HG02981 (cell line): Measurements from ENCODE around the gene ZNF469.

Experiments
- ATAC-seq: cut with Tn5 transposase; IDR thresholded peaks from one replicate; pipeline ENCODE4 v1.9.1; 2021; ENCODE audit warnings: mild to moderate bottlenecking, moderate library complexity; ENCODE audit not compliant: unreplicated experiment

Gene ZNF469

DNA sequence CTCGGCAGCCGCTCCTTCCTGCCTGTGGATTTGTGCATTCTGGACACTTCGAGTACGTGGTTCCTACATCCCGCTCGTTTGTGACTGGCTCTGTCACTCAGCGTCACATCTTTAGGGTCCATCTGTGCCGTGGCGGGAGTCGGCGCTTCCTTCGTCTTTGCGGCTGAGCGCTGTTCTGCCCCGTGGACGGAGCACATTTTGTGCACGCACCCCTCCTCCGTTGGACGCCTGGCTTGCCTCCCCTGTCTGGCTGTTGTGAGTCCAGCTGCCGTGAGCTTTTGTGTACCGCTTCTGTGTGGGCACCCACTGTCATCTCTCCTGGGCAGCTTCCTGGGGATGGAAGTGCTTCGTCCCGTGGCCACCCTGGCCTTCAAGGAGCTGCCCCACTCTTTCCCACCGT, 6.4 kb downstream of the ZNF469 start:
- ATAC-seq: no peak

DNA sequence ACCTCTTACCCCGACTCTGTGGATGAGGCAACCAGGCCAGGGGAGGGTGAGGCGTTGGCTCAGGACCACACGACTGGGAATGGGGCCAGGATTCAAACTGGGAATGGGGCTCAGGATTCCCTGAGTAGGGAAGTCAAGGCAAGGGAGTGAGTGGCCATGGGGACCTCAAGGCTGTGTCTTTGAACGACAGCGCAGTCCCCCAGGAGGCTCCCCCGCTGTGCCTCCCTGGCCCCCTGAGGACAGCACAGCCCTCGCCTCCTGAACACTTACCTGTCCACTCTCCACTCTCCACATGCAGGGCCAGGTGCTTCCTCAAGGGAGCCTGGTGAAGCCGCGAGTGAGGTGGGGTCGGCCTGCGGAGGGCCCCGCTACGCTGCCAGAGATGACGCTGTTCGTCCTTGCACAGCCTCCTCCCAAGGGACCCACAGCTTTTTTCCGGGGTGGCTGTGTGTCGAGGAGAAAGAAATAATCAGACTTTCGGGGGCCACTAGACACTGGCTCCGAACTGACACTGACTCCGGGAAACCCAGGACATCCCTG, 6.9 kb downstream of the ZNF469 start:
- ATAC-seq: no peak

DNA sequence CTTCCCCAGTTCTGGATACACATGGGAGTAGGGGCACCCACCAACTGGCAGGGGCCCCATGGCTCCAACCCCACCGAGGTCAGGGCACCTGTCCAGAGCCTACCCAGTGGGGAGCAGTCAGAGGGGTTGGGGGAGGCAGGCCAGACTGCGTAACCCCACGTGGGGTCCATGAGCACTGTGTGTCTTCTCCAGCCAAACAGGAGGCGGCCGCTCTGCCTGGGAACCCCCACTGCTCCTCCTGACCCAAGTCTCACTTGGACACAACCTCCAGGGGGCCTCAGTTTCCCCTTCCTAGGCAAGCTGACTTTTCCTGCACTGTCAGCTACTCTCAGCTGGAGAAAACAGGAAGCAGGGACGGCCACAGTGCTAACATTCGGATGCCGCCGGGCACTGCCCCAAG, 7.5 kb downstream of the ZNF469 start:
- ATAC-seq: no peak

DNA sequence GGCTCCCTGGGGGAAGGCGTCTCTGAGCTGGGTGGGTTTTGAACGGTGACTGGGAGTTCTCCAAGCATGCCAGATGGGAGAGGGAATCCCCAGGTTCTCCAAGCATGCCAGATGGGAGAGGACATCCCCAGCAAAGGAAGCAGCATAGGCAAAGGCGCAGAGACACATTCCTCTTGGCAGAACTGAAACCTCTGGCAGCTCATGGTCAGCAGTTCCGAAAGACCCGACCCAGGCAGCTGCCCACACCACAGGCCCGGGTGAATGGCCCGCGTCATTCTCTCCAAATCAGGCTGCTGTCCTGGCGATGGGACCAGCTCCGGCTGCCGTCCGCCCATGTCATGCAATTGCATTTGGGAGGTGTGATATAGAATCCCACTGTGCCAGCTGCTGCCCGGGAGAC, 8.0 kb downstream of the ZNF469 start:
- no peak for ATAC-seq

DNA sequence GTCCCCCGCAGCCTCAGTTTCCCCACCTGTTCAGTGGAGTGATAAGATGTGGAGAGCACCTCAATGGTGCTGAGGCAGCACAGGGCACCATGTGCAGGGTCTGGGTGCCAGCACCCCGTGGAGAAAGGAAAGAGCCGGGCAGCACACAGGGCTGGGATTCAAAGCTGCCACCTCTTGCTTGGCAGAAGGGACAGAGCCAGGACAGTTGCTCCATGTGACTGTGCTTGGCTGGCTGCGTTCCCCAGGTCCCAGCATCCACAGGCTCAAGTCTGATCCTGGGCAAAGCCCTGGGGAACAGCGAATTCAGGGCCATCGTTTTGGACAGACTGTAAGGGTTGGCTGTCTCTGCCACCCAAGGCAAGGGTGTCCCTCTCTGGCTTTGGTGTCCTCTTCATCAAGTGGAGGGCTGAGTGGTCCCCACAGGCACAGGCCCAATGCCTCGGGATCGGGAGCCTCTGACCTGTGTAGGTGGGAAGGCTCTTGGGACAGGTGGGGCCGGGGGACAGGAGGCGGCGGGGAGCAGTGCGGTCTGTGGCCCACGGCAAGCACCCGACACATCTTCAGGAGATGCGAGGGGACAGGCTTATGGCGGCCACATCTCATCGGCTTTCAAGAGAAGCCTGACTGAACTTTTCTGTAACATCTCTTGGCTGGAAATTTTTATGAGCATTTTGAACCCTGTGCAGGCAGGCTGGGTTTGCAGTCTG, 8.5 kb downstream of the ZNF469 start:
- no peak for ATAC-seq

DNA sequence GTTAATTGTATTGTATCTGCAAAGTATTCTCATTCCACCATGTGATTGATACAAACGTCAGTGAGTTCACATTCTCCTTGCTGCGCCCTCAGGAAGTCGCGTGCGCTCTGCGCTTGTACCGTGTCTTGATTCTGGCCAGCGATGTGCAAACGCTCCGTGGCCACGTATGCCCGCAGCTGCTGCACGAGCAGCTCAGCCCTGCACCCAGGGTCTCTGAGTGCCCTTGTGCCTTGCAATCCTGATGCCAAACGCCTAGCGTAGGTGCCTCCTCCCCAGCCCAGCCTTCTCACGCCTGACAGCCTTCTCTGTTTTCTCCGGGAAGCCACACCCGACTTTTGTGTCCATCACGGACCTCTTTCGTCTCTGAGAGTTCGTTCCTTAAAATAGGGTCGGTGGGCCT, 9.4 kb downstream of the ZNF469 start:
- ATAC-seq: no peak

DNA sequence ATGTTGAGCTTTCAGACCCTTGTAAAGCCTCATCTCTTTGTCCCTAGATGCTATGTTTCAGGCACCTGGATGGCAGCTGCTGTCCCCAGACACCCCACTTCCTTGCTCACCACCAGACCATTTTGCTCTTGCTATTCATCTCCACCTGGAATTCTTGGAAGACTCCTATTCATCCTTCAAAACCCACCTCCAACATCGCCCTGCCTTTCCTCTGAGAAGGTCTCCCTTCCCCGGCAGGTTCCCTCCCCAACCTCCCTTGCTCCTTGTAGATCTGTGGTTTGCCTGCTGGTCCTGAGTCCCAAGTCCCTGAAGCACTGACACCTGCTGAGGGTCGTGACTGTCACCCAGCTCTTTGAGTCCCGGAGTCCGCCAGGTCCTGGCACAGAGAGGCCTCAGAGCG, 9.9 kb downstream of the ZNF469 start:
- no peak for ATAC-seq

DNA sequence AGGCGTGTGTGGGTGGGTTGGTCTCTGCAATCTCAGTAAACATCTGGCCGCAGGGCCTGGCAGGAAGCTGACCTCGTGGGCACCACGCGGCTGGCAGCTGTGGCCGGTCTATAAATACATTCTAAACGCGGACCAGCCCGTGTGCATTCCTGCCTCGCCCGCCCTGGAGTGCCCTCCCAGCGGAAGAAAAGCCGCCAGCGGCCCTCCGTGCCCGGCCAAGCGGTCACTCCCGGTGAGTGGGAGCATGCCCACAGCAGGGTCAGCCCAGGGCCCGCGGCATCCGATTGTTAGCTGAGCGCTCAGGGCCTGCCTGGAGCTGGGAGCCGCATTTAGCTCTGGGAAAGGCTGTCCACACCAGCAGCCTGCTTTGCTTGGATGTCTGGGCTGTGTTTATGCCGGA, 10.3 kb downstream of the ZNF469 start:
- no peak for ATAC-seq

DNA sequence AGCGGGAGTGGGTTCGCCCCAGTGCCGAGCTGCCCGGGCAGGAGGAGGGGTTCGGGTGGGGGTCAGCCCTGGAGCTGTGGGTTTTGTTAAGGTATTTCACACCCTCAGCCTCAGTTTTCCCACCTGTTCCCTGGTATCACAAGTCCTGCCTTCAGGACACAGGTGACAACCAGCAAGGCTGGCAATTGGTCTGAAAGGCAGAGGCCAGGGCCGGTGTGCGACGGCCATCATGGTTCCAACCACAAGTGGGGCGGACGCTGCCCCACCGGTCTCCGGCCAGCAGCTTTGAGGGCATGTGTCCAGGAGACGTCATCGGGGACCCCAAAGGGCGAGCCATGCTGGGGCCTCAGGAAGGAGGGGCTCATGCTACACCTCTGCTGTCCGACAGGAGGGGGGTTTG, 10.8 kb downstream of the ZNF469 start:
- ATAC-seq: no peak

DNA sequence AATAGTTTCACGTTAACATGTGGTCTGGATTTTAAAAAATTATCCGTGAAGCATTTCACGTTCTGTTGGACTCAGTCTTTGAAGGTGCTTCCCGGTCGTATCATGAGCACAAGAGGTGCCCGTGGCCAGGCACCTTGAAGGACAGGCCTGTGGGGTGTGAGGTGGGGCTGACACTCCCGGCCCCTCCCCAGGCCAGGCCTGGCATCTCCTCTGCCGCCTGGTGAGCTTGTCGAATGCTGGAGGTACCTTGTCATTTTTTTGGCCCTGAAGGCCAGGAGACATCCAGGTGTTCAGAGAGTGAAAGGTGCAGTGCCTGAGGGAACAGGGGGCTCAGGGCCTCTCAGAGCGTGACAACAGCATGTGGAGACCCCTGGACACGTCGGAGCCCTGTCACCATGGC, 11.7 kb downstream of the ZNF469 start:
- no peak for ATAC-seq

DNA sequence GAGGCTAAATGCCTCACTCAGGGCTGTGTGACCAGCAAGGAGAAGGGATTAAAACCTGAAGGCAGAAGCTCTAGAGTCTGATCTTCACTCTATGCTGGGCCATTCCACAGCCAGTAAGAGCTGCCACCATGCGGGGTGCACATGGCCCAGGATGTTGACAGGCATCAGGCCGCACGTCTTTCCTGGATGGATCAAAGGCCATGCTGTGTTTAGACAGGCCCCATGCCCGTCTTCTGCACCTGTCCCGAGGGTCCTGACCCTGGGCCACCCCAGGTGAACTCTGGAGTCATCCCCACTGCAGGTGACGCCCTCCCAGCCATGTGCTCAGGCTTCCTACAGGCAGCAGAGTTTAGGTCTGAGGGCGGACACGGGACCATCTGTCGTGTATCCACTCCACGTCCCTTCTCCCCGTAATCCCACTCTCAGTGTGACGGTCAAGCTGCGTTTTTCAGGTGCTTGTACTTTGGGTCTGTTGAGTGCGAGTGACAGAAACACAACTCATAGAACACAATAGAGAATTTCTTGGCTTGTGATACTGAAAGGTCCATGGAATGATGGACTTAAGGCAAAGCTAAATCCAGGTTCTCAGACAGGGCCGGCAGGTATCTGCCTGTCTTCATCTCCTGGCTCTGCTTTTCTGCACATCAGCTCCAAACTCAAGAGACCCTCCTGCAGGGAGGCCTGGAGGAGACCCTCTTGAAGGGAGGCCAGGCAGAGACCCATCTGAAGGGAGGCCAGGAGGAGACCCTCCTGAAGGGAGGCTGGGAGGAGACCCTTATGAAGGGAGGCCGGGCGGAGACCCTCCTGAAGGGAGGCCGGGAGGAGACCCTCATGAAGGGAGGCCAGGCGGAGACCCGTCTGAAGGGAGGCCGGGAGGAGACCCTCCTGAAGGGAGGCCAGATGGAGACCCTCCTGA, 13.2 kb downstream of the ZNF469 start:
- no peak for ATAC-seq

DNA sequence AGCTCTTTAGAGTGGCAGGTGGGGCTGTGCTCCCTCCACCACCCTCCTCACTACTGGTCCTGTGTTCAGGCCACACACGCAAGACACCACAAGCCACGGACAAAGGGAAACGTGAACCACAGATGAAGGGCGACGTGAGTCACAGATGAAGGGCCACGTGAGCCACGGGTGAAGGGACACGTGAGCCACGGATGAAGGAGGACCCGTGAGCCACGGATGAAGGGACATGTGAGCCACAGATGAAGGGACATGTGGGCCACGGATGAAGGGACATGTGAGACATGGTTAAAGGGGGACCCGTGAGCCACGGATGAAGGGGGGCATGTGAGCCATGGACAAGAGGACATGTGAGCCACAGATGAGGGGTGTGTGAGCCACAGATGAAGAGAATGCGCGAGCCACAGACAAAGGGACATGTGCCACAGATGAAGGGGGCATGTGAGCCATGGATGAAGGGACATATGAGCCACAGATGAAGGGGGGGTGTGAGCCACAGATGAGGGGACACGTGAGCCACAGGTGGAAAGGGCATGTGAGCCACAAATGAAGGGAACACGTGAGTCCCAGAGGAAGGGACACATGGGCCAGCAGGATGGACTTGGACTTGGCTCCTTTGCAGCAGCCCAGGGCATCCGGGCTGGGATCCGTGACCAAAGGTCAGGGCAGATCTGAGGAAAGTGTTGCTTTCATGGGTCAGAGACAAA, 15.6 kb downstream of the ZNF469 start:
- no peak for ATAC-seq

DNA sequence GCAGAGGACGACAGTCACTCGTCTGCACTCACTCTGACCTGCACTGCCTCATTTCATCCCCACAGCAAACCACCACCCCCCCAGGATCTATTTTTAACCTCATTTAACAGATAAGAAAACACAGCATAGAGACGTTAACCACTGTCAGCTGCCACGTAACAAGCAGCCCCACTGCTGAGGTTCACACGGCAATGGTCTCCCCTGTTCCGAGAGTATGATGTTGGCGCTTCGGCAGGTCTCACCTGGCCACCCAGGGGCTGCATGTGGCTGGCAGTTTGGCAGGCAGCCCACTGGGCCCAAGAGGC, 16.1 kb downstream of the ZNF469 start:
- ATAC-seq: no peak

DNA sequence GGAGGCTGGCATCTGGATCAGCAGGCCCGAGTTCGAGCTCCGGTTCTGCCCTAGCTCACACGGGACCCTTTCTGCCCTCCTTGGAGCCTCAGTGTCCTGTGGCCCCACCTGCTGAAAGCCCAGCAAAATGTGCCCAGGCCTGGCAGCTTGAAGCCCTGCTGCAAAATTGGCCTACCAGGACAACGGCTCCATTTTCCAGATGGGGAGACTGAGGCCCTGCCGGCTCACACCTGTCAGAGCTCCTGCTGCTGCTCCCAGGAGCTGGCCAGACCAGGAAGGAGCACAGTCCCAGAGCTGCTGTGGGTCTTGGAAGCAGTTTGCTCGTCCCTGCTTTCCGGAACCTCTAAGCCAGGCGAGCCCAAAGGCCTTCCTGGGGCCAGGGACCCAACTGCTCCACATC, 17.4 kb downstream of the ZNF469 start:
- ATAC-seq: no peak

DNA sequence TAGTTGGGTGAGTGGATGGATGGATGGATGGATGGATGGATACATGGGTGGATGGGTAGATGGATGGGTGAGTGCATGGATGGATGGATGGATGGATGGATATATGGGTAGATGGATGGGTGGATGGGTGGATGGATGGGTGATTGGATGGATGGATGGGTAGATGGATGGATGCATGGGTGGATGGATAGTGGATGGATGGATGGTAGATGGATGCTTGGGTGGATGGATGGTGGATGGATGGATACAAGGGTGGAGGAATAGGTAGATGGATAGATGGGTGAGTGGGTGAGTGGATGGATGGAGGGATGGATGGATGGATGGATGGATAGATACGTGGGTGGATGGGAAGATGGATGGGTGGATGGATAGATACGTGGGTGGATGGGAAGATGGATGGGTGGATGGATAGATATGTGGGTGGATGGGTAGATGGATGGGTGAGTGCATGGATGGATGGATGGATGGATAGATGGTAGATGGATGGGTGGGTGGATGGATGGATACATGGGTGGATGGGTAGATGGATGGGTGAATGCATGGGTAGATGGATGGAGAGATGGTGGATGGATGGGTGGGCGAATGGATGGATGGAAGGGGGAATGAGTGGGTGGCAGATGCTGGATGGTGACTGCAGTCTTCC, 19.0 kb downstream of the ZNF469 start:
- ATAC-seq: no peak

DNA sequence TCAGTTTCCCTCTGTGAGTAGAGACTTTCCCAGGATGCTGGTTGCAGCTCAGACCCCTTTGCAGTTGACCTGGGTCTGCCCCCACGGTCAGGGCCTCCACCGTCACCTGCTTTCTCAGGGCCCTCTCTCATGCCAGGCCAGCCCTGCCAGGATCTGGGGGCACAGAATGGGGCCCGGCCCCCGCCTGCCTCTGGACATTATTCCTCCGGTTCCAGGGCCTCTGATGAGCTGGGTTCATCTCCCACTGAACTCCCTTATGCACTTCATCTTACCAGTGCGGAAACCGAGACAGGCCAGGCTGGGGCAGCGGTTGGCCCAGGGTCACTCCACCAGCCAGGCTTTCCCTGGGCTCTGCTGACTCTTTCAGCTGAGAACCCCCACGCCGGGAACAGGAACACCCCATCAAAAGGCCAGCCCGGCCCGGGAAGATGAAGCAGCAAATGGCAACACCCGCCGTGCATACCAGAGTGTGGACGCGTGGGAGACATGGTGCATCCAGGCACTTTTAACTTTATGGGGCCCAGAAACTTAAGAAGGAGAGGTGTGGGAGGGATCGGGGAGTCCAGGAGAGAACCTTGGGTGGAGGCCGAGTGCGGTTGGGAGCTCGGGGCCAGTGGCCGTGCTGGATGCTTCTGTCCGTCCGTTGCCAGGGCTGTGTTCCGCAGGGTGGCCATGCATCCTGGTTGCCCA, 19.9 kb downstream of the ZNF469 start:
- no peak for ATAC-seq

DNA sequence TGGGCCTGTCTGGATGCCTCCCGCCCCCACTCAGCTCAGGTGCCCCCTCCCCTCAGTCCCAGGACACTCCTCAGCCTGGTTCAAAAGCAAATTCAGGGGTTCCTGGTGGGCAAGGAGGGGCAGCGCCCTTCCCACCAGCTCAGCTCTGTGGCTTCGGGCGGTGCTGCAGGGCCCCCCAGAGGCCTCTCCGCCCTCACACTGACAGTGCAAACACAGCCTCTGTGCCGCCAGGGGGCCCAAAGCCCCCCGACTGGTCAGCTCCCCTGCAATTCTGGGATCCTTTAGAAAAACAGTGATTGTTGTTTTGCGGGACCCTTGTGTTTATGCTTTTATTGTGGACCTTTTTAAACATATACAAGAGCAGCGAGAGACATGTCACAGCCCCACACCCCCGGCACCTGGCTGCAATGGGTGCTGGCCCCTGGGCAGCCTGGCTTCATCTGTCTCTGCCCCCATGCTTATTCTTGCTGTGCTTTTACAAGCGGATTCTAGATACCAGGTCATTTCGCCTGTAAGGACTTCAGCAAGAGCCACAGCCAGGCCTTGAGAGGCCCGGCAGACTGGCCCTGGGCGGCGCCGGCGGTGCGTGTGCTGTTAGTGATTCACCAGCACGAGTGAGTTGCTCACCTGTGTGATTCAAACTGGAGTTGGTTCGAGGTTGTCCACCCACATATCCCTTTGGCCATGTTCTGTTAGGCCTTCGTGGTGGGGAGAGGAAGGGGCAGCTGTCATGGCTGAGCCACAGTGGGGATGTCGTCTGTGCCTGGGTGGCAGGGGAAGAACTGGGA, 21.2 kb downstream of the ZNF469 start:
- ATAC-seq: no peak

DNA sequence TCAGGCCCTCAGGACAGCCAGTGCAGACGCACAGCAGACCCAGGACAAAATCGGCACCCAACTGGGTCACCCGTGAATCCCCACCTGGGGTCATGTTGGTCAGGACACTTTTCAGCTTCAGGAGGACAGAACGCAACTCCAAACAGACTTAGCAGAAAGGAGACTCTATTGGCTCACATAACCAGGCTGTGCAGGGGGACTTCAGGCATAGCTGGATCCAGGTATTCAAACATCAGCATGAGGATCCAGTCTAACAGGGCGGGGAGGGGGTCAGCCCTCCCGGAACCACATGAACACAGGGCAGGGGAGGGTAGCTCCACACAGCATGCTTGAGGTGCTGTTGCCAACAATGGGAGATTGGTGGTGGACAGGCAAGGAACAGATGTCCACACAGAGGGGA, 22.0 kb downstream of the ZNF469 start:
- ATAC-seq: no peak

DNA sequence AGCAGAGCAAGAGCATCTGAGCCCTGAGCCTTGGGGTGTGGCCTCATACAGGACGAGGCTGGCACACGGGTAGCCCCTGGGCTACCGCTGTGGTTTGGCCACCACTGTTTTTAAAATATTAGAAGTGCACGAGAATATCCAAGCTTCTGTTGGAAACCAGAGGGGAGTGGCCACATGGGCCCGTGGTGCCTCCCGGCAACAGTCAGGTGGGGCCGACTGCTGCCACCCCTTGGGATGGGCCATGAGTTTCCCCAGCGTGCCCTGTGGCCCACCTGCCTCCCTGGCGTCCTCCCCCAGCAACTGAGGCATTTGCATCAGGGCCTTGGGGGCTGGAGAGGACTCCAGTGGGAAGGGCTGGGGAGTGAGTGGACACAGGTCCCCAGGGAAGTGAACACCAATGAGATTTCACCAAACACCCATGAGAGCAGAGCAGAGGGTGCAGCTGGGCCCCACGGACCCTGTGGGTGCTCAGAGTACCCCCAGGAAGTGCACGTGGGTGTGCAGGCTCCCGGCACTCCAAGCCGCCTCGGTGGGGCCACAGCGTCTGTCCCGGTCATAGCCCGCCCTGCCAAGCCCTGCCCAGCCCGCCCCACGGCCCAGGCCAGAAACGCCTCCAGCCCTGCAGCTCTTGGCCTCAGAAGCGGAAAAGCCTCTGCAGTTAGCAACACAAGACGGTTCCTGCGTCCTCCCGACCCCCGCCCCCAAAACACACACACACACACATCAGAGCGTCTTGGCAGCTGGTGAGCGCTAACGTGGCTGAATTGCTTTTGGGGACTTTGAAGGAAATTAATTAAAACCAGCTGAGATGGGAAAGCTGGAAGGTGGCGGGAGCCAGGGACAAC, 22.7 kb downstream of the ZNF469 start:
- ATAC-seq: no peak
